ENCODE data around the gene CCDC148.
"Not testable (repeated sequence)": the region's sequence is repeated elsewhere in the genome, so short reads cannot be mapped to it uniquely, and the experiment has no call there.

The CCDC148 gene

DNA sequence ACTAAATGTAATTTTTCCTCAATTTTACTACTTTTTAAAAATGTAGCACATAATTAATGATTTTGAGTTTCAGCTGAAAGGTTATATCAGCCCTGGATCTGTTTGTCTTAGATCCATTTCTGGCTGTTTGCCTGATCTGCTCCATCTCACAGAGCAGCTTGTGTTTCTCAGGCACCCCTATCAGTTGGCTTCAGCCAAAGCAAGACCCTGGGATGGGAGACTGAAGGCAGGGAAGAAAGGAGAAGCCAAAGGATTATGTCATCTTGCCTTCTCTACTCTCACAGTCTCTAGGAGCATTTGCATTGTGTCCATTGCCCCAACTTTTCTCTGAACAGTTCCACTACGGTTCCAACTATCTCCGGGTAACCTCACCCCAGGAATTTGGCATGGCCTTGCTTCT lies 110.5 kb downstream of the CCDC148 start:
- DNase-seq = no peak

DNA sequence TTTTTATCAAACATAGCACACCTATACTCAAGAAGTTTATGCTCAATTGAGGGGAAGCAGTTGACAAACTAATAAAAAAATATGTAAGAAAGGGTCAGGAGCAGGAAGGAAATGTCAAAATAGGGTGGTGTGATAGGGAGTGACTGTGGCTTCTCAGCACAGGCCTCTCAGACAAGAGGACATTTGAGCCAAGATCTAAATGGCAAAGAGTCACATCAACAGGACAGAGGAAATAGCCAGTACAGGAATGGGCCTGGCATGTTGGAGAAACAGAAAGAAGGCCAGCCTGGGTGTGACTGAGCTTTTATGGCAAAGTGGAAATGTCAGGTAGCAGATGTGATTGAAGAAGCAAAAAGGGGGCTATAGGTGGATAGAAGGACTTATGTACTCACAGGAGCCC lies 117.0 kb downstream of the CCDC148 start:
- no peak for DNase-seq

DNA sequence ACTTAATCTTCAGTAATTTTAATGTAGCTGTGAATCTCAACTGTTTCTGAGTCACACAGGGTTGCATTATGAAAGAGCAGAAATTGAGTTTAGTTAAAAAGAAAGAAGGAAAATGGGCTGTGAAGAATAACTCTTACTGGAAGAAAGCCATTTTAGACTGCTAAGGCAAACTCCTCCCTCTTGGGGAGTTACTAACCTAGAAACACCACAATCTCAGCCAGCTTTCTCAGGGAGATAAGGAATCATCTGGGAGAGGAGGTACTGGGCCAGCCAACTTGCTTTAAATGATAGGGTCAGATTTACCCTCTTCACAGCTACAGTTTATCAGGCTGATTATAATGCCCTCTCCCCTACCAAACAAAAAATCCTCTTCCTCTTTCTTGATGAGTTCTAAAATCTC lies 119.5 kb downstream of the CCDC148 start:
- DNase-seq = no peak

DNA sequence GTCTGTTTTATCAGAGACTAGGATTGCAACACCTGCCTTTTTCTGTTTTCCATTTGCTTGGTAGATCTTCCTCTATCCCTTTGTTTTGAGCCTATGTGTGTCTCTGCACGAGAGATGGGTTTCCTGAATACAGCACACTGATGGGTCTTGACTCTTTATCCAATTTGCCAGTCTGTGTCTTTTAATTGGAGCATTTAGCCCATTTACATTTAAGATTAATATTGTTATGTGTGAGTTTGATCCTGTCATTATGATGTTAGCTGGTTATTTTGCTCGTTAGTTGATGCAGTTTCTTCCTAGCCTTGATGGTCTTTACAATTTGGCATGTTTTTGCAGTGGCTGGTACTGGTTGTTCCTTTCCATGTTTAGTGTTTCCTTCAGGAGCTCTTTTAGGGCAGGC lies 124.8 kb downstream of the CCDC148 start:
- DNase-seq = not testable (repeated sequence)

DNA sequence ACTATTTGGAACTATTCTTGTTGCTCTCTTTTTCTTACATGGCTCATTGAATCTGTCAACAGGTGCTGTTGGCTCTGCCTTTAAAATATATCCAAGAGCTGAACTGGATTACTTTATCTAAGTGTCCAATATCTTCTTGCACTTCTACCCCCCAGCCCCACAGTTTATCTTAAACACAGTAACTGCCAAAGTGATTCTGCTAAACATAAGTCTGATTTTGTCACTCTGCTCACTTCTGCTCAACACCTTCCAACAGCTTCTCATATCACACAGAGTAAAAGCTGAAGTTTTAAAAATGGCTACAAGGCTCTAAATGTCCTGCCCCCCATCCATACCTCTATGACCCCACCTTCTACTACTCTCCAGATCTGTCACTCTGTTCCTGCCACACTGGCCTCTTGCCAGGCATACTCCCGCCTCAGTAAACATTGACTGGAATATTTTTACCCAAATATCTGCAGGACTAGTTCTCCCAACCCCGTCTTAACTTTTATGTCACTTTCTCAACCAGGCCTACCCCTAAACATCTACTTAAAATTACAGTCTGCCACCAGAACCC lies 130.7 kb downstream of the CCDC148 start:
- no peak for DNase-seq

DNA sequence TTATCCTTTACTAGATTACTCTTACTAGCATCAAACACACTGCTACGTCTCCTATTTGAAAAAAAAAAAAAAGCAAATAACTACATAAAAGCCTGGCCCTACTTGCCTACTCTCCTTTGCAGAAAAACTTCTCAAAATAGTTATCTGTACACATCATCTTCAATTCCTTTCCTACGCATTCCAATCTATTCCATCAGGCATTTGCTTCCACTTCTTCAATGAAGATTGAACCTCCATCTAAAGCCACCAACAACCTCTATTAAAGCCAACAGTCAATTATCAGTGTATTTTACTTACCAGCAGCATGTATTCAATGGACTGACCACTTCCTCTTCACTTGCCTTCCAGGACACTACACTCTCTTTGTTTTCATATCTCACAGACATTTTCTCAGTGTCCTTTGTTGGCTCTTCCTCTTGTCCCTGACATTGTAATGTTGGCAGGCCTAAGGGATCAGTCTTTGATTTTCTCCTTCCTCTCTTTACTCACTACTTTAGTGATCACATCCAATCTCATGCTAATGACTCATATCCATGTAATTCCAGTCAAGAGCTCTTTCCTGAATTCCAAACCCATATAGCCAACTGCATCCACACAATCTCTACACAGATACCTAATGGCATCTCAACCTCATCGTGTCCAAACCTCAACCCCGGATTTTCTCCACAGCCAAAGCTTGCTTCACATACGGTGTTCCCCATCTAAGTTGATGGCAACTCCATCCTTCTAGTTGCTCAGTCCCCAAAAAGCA lies 131.3 kb downstream of the CCDC148 start:
- DNase-seq = no peak

DNA sequence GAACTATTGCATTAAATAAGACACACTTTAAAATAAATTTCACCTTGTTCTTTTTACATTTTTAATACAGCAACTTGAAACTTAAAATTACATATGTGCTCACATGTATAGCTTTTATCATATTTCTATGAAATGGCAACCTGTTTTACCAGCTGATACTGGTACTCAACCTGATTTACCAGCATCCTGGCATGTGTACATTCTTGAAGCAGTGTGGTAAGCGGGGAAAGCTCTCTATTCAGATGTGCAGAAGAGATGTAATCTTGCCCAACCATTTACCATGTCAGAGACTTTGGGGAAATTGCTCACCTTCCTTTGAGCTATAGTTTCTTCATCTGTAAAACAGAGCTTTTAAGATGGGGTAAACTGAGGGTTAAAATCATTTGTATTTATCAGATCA lies 133.2 kb downstream of the CCDC148 start:
- DNase-seq = no peak

DNA sequence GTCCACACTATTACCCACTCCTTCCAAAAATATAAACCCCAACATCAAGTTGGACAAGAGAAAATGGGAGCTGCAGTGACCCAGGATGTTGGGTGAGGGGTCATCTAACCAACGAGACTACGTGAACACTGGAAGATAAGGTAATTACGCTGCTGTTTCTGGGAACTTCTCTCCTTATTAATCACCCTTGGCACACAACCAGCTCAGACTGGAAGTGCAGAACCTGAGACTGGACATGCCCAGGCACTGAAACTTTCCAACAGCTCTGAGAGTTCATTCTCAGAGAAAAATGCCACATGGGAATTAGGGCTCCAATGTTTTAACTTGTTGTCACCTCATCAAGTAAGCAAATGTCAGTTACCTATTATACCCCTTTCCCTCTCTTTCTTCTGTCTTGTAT lies 135.3 kb downstream of the CCDC148 start:
- no peak for DNase-seq

DNA sequence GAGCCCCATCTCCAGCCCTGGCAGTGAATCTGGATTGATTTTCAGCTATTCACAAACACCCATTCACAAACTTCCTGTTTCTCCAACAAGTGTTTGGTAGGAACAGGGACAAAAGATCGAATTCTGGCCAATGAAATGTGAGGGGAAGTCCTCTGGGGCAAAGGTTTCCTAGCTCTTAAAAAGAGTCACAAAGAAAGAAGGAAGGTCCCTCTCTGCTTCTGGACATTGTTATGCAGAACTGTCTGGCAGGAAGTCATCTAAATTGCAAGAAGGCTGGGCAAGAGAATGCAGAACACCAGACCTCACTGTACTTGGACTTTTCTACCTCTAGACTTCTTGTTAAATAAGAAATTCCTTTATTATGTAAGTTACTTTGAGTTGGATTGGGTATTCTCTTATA lies 137.3 kb downstream of the CCDC148 start:
- DNase-seq = no peak

DNA sequence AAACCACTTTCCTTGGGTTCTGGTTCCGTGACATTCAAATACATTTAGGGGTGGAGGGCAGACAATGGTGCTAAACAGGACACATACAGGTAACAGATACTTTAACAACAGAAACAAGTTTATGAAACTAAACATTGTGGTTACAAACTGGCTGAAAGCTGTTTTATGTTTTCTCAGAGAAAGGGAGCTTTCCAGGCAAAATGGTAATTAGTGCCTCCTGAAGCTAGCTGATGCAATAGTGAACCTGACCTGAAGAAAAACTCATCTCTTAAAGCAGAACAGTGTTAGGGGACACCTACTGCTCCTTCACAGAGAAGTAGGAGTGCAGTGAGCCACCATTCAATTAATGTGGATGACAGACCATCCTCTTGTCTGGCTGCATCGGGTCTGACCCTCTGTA lies 138.9 kb downstream of the CCDC148 start:
- no peak for DNase-seq

DNA sequence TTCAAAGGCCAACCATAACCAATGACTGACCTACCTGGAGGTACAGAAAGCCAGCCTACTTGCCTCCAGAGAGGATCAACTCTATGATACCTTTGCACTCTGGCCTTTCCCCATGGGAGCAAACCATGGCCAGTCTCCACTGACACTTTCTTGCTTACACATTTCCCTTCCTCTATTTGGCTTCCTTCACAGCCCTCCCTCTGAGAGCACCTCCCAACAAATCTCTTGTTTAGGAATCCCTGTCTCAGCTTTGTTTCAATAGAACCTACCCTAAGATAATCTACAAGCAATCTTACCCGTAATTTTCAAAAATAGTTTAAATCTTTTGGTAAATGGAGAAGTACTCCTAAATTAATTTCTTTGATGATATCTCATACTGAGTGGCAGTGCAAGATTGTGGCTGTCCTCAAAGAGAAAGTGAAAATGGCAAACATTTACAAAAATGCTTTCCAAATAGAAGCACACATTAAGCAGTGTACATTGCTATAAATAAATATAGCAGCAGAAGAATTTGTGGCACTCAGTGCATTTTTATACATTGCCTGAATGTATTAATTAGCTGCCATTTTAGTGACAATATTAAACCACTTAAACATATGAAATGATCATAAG lies 140.6 kb downstream of the CCDC148 start:
- DNase-seq = no peak

DNA sequence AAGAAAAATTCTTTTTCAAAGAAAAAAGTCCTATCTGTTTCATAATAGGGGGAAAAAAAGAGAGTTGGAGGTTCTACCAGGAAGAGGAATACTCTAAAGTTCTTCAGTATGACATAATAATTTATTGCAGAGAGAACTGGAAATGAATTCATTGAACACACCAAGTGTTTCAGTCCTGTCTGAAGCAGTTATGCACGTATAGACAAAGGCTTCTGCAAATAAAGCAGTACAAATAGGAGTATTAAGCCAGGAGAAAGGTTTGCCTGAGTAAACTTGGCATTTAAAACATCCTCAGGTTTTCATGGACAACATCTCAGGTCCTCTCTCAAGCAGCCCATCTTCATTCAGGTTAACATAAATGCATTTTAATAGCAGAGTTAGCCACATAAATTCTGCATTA lies 141.6 kb downstream of the CCDC148 start:
- no peak for DNase-seq

DNA sequence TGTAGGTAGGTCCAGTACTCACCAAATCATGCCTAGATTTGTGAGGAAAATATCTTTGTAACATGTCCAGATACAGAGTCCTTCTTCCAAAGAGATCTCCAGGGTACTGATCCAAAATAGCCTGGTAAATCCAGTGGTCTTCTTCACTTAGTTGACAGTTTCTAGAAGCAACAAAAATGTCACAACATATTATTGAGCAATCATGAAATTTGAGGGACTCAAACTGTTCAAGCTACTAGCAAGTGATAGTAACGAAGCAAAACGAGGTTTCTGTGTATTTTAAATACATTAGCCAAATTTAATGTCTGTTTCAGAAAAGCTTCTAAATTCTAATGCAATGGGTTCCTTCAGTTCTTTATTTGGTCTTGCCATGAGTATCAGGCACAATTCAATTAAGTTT lies 142.8 kb downstream of the CCDC148 start:
- no peak for DNase-seq

DNA sequence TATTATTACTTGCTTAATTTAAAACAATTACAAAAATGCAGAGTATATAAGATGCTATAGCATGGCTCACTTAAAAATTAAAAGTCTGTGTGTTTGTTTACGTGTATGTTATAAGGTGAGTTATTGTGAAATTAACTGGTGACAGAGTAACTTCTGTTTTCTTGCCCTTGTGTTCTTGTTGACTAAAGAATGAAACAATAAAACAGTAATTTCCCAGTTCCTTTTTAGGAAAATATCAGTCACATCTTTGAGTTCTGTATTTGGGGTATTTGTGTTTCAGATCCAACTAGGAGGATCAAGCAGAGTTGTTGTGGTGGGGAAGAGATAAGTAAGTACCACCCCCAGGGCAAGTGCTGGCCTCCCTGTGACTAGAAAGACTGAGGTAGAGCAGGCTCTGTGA lies 143.6 kb downstream of the CCDC148 start:
- DNase-seq = no peak

DNA sequence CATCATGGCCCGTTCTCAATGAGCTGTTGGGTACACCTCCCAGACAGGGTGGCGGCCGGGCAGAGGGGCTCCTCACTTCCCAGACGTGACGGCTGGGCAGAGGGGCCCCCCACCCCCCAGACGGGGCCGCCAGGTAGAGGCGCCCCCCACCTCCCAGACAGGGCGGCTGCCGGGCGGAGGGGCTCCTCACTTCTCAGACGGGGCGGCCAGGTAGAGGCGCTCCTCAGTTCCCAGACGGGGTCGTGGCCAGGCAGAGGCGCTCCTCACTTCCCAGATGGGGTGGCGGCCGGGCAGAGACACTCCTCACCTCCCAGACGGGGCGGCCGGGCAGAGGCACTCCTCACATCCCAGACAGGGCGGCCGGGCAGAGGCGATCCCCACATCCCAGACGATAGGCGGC lies 146.1 kb downstream of the CCDC148 start:
- DNase-seq = not testable (repeated sequence)

DNA sequence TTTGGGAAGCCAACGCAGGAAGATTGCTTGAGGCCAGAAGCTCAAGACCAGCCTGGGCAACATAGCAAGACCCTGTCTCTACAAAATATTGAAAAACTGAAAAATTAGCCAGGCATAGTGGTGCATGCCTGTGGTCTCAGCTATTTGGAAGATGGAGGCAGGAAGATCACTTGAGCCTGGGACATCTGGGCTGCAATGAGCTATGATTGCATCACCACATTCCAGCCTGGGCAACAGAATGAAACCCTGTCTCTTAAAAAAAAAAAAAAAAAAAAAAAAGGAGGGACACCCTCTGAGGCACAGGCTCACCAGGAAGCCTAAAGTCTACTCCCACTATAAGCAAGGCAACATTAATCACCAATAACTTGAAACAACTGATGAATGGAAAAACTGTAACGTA lies 151.1 kb downstream of the CCDC148 start:
- DNase-seq = no peak

DNA sequence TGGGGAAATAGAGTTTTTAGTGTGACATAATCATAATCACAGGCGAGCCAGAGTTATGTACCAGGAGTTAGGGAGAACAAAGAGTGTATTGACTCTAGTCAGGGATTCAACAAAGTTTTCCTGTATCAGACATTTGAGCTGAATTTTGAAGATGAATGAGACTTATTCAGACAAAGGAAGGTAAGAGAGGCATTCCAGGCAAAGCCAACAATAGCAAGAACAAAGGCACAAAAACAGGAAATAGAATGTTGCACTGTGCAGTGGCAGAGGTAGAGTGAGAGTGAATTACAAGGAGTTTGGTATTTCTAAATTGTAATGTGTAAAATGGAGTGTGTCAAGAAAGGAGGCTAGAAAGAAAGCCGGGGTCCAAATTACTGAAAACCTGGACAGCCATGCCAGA lies 156.2 kb downstream of the CCDC148 start:
- DNase-seq = no peak

DNA sequence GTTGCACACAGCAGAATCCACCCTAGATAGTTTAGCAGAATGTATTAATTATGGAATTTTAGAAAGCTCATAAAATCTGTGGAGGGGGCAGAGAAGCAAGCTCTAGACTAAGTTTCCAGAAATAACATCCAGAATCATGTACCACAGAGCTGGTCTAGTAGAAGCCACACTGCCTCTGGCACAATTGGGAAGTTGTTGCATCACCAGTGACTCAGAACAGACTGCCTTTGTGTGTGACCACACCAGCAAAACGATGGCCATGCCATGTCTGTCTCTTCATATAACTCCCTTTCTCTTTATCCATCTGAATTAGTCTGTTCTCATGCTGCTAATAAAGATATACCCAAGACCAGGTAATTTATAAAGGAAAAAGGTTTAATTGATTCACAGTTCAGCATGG lies 158.9 kb downstream of the CCDC148 start:
- DNase-seq = no peak

DNA sequence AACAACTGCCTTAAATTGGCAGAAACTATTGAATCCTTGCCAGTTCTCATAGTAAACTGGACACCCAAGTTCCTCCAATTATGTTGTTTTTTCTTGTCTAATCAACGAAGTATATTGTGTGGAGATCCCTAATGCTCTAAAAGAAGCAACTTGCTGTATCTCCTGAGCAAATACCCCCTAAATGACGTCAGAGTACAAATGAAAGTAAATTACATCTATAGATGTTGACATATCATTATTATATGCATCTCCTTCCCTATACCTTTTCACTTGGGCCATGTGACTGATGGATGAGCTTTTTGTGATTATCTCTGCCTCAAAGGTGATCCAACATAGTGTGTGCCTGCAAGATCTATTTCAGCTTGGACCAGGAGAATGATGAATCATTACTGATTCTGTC lies 159.4 kb downstream of the CCDC148 start:
- no peak for DNase-seq

DNA sequence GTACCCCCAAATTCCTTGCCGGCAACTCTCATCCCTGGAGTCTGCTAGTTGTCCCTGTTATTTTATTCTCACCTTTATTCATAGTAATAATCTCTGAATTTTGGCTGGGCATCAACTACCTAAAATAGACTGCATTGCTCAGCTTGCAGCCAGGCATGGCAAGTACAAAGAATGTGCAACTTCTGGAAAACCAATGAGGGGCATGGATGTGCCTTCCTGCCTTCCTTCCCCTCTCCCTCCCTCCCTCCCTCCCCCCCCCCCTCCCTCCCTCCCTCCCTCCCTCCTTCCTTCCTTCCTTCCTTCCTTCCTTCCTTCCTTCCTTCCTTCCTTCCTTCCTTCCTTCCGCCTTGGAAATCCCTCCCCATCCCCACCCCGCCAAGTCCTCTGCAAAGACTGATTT lies 162.8 kb downstream of the CCDC148 start:
- DNase-seq = no peak

DNA sequence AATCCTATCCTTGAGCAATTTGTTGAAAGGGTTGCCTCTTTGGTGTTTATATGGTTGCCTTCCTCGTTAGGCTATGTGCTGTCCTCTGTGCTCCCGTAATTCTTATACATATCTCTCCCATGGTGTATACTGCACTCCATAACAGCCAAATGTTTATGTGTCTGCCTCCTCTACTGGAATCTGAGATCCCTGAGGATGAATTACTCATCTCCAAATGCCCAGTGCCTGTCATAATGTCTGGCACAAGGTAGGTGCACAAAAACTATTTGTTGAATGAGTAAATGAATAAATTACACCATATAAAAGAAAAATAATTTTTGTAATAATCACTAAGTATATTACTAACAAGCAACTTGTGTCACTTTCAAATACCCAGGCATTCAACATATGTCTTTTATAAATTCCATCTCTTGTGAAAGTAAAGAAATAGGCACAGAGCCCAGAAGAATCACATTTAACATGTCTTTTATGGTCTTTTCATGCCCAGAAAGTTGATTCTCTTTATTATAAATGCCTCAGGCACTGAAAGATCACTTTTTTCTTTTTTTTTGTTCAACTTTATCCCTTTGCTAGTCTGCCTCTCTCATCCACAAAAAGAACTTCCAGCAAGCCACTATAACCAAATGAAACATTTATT lies 164.9 kb downstream of the CCDC148 start:
- DNase-seq = no peak

DNA sequence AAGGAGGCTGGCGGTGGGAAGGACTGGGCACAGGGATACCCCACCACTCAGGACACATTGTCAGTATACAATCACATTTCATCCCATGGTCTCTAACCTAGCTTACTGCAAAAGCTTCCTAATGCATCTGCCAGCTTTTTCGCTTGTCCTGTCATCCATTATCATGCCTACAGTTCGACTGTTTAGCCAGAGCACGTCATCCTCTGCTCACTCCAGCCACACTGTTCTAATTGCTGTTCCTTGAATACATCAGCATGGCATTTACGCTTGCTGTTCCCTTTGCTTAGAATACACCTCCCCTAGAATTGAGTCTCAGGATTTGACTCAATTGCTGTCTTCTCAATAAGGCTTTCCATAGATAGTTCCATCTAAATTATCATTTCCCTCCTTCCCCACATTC lies 166.3 kb downstream of the CCDC148 start:
- no peak for DNase-seq

DNA sequence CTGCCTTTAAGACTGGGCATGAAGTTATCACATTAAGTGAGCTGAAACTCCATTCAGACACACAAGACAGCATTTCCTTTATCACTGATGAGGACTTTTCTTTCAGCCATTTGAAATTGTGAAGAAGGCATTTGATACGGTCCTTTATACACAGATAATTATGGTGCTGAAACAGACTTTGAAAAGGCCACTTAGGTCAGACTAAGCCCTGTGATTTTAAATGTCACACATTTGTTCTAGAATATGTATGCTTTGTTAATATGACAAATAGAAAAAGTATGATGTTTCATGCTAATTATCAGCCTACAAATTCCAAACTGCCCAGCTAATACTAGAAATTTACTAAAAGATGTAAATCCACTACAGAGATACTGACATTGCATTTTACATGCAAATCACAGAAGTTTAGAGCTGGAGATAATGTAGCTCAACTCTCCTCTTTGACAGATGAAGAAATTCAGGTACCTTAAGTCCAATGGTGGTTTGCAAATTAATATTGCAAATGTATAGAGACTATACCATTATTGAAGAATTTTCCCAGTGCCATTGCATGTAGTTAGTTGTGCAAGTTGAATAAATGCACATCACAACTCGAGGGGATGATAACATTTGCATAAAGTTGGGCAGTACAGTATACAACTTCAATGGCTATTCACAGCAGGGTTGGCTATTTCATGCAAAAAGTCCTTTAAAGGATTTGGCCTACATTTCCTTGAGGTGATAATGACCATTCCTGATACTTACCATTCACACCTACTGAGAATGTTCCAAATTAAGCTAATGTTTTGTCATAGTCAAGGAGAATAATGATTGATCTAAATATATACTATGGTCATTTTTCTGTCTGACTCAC lies 179.7 kb downstream of the CCDC148 start:
- DNase-seq = no peak
